SK-N-MC (cell line): ENCODE data around the gene PTPN11.

Experiments used
- DNase-seq: peaks from one replicate; pipeline ENCODE4 v3.0.0-alpha.2; 2011; ENCODE audit warnings: low read depth, low spot score
- H3K27ac ChIP-seq: fragments of 200-600 bp; sonication (generic); 2 replicates; pipeline ENCODE4 v1.5.1; 2016; ENCODE audit warnings: mixed run types
- H3K36me3 ChIP-seq: fragments of 200-600 bp; sonication (generic); 2 replicates; pipeline ENCODE4 v1.6.1; 2017; ENCODE audit warnings: antibody characterized with exemption, low read length, mixed read lengths; ENCODE audit not compliant: insufficient read depth
- H3K4me3 ChIP-seq: fragments of 200-600 bp; sonication (generic); 2 replicates; pipeline ENCODE4 v1.5.1; 2016
- H3K9ac ChIP-seq: fragments of 200-600 bp; sonication (generic); 2 replicates; pipeline ENCODE4 v1.8.0; 2017; ENCODE audit warnings: mixed run types, mixed read lengths; ENCODE audit not compliant: insufficient read length
- H3K9me3 ChIP-seq: fragments of 200-600 bp; sonication (generic); 2 replicates; pipeline ENCODE4 v1.6.1; 2017; ENCODE audit warnings: low read depth, mild to moderate bottlenecking, antibody characterized with exemption, low read length, moderate library complexity, mixed read lengths
- EZH2 ChIP-seq: fragments of 200-600 bp; sonication (generic); IDR thresholded peaks from one replicate; pipeline ENCODE4 v1.6.1; 2017; ENCODE audit warnings: antibody characterized with exemption
- FOXP2 ChIP-seq: optimal IDR thresholded peaks from 2 replicates; pipeline ENCODE3; 2011; ENCODE audit warnings: mild to moderate bottlenecking, moderate library complexity; ENCODE audit not compliant: insufficient read depth; ENCODE audit errors: extremely low read length, control extremely low read depth
- POLR2AphosphoS5 ChIP-seq: IDR thresholded peaks from 2 replicates; pipeline ENCODE4 v1.6.1; 2012; ENCODE audit warnings: mild to moderate bottlenecking, low read depth, low read length, borderline replicate concordance

Gene PTPN11

DNA sequence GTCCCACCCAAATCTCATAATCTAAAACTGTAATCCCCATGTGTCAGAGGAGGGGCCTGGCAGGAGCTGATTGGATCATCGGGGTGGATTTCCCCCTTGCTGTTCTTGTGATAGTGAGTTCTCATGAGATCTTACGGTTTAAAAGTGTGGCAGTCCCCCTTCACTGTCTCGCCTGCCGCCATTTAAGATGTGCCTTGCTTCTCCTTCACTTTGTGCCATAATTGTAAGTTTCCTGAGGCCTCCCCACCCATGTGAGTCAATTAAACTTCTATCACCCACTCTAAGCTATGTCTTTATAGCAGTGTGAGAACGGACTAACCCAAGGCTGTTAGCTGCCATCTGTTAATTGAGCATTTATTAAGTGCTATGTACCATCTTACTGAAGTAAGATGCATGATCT lies 105.1 kb downstream of the PTPN11 start:
- TF ChIP-seq POLR2AphosphoS5 (no peak), FOXP2 (no peak), EZH2 (no peak)
- no peak for DNase-seq
- Histone ChIP-seq H3K4me3 (no peak overlapping the region), H3K27ac (no peak overlapping the region), H3K36me3 (no peaks in the 10 kb centered on the region), H3K9me3 (no peaks in the 10 kb centered on the region), H3K9ac (no peak overlapping the region)

- no peak overlapping the region for H3K9ac ChIP-seq
- TF ChIP-seq FOXP2, result no peak
- no peak for TF ChIP-seq EZH2
- H3K27ac ChIP-seq, result peak overlapping the region; percentile 16; the same call in 1 of the 2 replicates
- no peak for DNase-seq
- H3K9me3 ChIP-seq, result no peaks in the 10 kb centered on the region
- no peaks in the 10 kb centered on the region for H3K36me3 ChIP-seq
- H3K4me3 ChIP-seq, result no peak overlapping the region
Observed at GRCh38 chr12:112524269-112524668, 105.5 kb downstream of the PTPN11 start.

DNA sequence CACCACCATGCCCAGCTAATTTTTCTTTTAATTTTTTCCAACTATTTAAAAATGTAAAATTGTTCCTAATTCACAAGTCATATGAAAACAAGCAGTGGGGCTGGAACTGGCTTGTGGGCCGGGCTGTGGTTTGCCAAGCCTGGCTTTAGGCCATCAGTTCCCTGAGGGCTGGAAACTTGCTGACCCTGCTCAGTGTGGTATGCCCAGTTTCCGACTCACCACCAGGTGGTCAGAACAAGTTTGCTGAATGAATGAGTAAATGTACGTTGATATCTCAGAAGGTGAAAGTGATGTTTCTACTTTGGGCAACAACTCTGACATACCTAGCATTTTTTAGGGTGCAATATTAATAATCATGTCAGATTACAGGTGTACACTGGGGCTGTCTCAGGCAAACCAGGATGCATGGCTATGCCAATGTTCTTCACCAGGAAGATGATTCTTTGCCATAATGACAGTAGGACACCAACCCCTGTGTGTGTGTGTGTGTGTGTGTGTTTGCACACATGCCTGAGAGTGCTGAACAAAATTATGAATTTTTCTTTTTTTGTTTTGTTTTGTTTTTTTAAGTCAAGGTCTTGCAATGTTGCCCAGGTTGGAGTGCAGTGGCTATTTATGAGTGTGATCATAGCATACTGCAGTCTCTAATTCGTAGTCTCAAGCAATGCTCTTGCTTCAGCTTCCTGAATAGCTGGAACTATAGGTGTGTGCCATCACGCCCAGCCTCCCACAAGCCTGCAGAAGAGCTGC lies 106.1 kb downstream of the PTPN11 start:
- no peak for DNase-seq
- H3K9ac ChIP-seq, result no peak overlapping the region
- no peak for TF ChIP-seq FOXP2
- no peak for TF ChIP-seq POLR2AphosphoS5
- TF ChIP-seq EZH2, result no peak
- H3K36me3 ChIP-seq, result no peaks in the 10 kb centered on the region
- H3K9me3 ChIP-seq, result no peaks in the 10 kb centered on the region
- peak overlapping the region; percentile 16; the same call in 1 of the 2 replicates for H3K27ac ChIP-seq
- no peak overlapping the region for H3K4me3 ChIP-seq

DNA sequence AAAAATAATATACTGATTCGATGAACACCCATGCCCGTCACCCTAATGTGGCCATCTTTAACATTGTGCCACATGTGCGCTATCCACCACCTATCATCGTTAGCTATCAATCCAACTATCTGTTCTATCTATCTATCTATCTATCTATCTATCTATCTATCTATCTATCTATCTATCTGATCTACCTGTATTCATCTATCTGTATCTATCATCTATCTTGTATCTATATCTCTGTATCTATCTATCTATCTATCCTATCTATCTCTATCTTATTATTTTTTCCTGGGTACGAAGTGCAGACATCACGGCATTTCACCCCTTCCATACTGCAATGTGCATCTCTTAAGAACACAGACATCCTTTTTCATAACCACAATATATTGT lies 106.7 kb downstream of the PTPN11 start:
- Histone ChIP-seq H3K36me3 (no peaks in the 10 kb centered on the region), H3K27ac (no peak overlapping the region), H3K9me3 (no peaks in the 10 kb centered on the region), H3K4me3 (no peak overlapping the region), H3K9ac (no peak overlapping the region)
- DNase-seq, result no peak
- no peak for TF ChIP-seq POLR2AphosphoS5
- no peak for TF ChIP-seq FOXP2
- TF ChIP-seq EZH2, result no peak

DNA sequence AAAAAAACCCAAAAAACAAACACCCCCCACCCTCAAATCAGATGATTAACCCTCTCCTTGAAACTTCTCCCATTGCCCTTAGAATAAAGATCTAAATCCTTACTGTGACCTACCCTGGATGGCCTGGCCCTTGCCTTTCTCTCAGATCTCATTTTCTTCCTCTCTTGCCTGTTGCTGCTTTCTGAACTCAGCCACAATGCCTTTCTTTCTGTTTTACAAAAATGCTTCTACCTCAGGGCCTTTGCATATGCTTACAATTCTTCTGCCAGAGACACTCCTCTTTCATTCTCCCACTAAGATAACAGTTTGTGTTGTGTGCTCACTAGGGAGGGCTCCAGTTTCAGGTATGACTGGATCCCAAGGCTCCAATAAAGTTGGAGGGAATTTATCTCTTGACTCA lies 108.3 kb downstream of the PTPN11 start:
- H3K9me3 ChIP-seq, result peaks cover 2% of the 10 kb centered on the region; the same call in 1 of the 2 replicates
- no peak overlapping the region for H3K4me3 ChIP-seq
- TF ChIP-seq EZH2, result no peak
- TF ChIP-seq POLR2AphosphoS5, result no peak
- TF ChIP-seq FOXP2, result no peak
- H3K27ac ChIP-seq, result no peak overlapping the region
- DNase-seq, result no peak
- no peak overlapping the region for H3K9ac ChIP-seq
- no peaks in the 10 kb centered on the region for H3K36me3 ChIP-seq

DNA sequence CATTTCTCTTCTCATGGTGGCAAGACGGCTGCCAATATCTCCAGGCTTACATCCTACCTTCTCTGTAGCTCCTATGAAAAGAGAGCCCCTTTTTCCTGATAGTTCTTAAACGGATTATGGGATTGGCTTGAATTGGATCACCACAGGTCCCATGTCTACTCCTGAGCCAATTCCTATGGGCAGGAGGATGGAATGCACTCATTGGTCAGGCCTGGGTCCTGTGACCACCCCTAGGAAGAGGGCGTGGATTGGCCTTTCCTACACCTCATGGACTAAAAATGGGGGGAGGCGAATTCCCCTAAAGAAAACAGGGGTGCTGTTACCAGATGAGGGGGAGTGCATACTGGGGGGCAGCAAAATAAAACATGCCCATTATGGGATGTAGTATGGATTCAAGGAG lies 108.8 kb downstream of the PTPN11 start:
- peaks cover 2% of the 10 kb centered on the region; the same call in 1 of the 2 replicates for H3K9me3 ChIP-seq
- no peaks in the 10 kb centered on the region for H3K36me3 ChIP-seq
- no peak overlapping the region for H3K9ac ChIP-seq
- H3K4me3 ChIP-seq, result no peak overlapping the region
- no peak for DNase-seq
- H3K27ac ChIP-seq, result no peak overlapping the region
- TF ChIP-seq EZH2 (no peak), FOXP2 (no peak), POLR2AphosphoS5 (no peak)

DNA sequence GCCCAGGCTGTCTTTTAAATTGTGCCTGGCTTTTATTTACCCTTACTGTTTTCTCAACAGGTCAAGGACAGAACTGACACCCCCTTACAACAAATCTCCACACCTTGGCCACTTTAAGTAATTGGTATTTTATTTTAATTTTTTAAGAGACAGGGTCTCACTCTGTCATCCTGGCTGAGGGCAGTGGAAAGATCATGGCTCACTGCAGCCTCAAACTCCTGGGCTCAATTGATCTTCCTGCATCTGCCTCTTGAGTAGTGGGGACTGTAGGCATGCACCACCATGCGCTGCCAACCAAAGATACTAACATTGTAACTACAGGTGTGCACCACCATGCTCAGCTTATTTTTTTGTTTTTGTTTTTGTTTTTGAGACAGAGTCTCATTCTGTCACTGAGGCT lies 109.8 kb downstream of the PTPN11 start:
- TF ChIP-seq POLR2AphosphoS5 (no peak), FOXP2 (no peak), EZH2 (no peak)
- H3K9ac ChIP-seq, result no peak overlapping the region
- DNase-seq, result no peak

GRCh38 chr12:112530941-112531340 lies 112.2 kb downstream of the PTPN11 start:
- DNase-seq, result no peak
- Histone ChIP-seq H3K9me3 (peaks cover 2% of the 10 kb centered on the region; the same call in 1 of the 2 replicates), H3K9ac (no peak overlapping the region), H3K4me3 (no peak overlapping the region), H3K27ac (peak overlapping the region; percentile 70), H3K36me3 (no peaks in the 10 kb centered on the region)
- TF ChIP-seq POLR2AphosphoS5, result no peak
- TF ChIP-seq EZH2, result no peak
- TF ChIP-seq FOXP2, result no peak

More for the DNA sequence above, 109.8 kb downstream of the PTPN11 start:
- Histone ChIP-seq H3K36me3 (no peaks in the 10 kb centered on the region), H3K9me3 (peaks cover 2% of the 10 kb centered on the region; the same call in 1 of the 2 replicates), H3K4me3 (no peak overlapping the region), H3K27ac (no peak overlapping the region)

DNA sequence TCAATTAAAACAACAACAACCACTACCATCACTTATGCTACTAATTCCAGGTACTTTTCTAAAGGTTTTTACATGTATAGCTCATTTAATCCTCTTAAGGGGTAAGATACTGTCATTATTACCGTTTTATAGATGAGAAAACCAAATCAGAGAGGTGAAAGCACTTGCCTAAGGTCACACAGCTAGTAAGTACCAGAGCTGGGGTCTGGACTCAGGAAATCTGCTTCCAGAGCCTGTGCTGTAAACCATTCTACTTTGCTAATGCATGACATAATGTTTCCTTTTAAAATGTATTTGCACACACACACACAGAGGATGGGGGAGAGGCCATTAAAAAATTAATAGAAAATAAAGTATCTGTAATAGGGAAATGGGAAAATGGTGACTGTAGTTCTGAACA lies 113.4 kb downstream of the PTPN11 start:
- DNase-seq, result no peak
- H3K9me3 ChIP-seq, result peaks cover 2% of the 10 kb centered on the region; the same call in 1 of the 2 replicates
- TF ChIP-seq POLR2AphosphoS5 (no peak), FOXP2 (no peak), EZH2 (no peak)
- no peak overlapping the region for H3K9ac ChIP-seq
- H3K27ac ChIP-seq, result peak overlapping the region; percentile 60
- H3K36me3 ChIP-seq, result no peaks in the 10 kb centered on the region
- H3K4me3 ChIP-seq, result no peak overlapping the region
